Measurements from ENCODE around the gene ANGEL2. TPM values are rescaled to one million over a fixed set of nuclear protein-coding genes. Genes with fewer than 3 reads are reported as not detected.
"Not testable (repeated sequence)": the region's sequence is repeated elsewhere in the genome, so short reads cannot be mapped to it uniquely, and the experiment has no call there.

Gene ANGEL2
- total and polyA plus RNA-seq, 2 of the 13 experiments (the other 11 are each of a cell fraction or from before 2014, with no cell fraction given) = 12.3 to 25.4 TPM

DNA sequence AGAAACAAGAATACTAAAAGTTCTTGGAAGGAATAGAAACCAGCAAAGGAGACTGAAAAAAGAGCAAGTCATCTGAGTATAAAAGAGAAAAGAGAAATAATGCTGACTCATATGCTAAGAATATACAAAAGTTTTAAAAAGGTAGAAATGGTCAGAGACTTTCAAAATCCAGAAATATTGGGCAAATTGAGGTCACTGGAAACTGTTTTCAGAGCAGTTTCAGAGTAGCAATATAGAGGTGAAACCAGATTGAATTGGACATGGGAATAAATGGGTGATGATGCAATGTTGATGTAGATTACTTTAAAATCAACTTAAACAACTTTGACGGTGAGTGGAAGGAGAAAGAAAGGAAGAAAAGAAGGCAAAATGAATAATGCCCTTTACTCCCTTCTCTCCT is 33.6 kb upstream of the ANGEL2 start:
- H3K79me2 ChIP-seq (ENCODE audit: insufficient read depth, low read length) = peaks cover 28% of the 10 kb centered on the region
- DNase-seq (ENCODE audit: low spot score) (no peak), FAIRE-seq (no peak), ATAC-seq (no peak)
- POLR2A ChIA-PET = no interaction called here
- no peak overlapping the region for H3K4me2 ChIP-seq (ENCODE audit: low read depth, low read length)
- H3K9me3 ChIP-seq (ENCODE audit: low read length) = no peaks in the 10 kb centered on the region
- H2AFZ ChIP-seq (ENCODE audit: low read length) = no peak overlapping the region
- intact Hi-C loops (cut with micrococcal nuclease; ENCODE audit: unreplicated experiment) = no loop called here
- CTCF ChIA-PET (ENCODE audit: low intra/inter-chr PET ratio, low total read pairs) = no interaction called here
- no peak overlapping the region for H3K27ac ChIP-seq (ENCODE audit: extremely low read length, insufficient read depth, low read length)
- peak; percentile 65; the same call in 1 of the 2 replicates for TF ChIP-seq MAFF (IDR thresholded peaks at IDR 0.05; ENCODE audit: low read depth, low read length)
- peak; percentile 54; the same call in 1 of the 2 replicates for TF ChIP-seq CEBPB (IDR thresholded peaks at IDR 0.05; ENCODE audit: borderline replicate concordance, low read depth, low read length)
- TF ChIP-seq NFE2L2 (IDR thresholded peaks at IDR 0.05; ENCODE audit: low read length) = peak; percentile 49; the same call in 1 of the 2 replicates
- TF ChIP-seq ATF7 (IDR thresholded peaks at IDR 0.05) = 0 out of 2 replicates have a peak, but pooled peaks have one; percentile 7
- TF ChIP-seq ATF7 (CRISPR knock-in tag; IDR thresholded peaks at IDR 0.05) = no peak
- no peak for TF ChIP-seq ZNF891 (CRISPR knock-in tag; IDR thresholded peaks at IDR 0.05)
- TF ChIP-seq MAFK (conservative IDR thresholded peaks at IDR 0.05 in 1 of 2, IDR thresholded peaks at IDR 0.05 in 1 of 2; ENCODE audit: low read length in 2 of 2) = peak; percentile 67 to 85
- no peak for TF ChIP-seq PRPF4 (IDR thresholded peaks at IDR 0.05; ENCODE audit: low read depth, low read length, poor library complexity, severe bottlenecking)
- TF ChIP-seq FOSL2 (CRISPR knock-in tag; IDR thresholded peaks at IDR 0.05) = no peak
- no peak for TF ChIP-seq PHF8 (CRISPR knock-in tag; IDR thresholded peaks at IDR 0.05)
- TF ChIP-seq ZNF282 (IDR thresholded peaks at IDR 0.05; ENCODE audit: partially characterized antibody) = no peak
- no TSS peak for BruUV-seq (replicated peaks)
- H3K36me3 ChIP-seq (replicated peaks in 1 of 2; ENCODE audit: control insufficient read depth in 1 of 2, insufficient read depth in 2 of 2, low read length in 2 of 2) = no peaks in the 10 kb centered on the region
- H4K20me1 ChIP-seq (ENCODE audit: insufficient read depth, low read length) = no peaks in the 10 kb centered on the region
- no peak overlapping the region for H3K4me3 ChIP-seq (replicated peaks in 1 of 3; ENCODE audit: insufficient read depth in 1 of 3, low read depth in 2 of 3, low read length in 3 of 3)
- WGBS (ENCODE audit: low lambda C conversion rate) = 17% methylated on average over 1 of the region's 1 CpG
- no peak overlapping the region for H3K9ac ChIP-seq (ENCODE audit: insufficient read depth, low read depth, low read length)
- no peaks in the 10 kb centered on the region for H3K27me3 ChIP-seq (ENCODE audit: control insufficient read depth in 1 of 2, insufficient read depth in 2 of 2, low read length in 2 of 2)
- in situ Hi-C loops (cut with HindIII; ENCODE audit: extremely low pct_ligation_motif_present, low pct_unique_long_range_greater_than_20kb) = no loop called here
- H3K4me1 ChIP-seq (ENCODE audit: insufficient read depth, low read length) = peaks cover 33% of the 10 kb centered on the region

DNA sequence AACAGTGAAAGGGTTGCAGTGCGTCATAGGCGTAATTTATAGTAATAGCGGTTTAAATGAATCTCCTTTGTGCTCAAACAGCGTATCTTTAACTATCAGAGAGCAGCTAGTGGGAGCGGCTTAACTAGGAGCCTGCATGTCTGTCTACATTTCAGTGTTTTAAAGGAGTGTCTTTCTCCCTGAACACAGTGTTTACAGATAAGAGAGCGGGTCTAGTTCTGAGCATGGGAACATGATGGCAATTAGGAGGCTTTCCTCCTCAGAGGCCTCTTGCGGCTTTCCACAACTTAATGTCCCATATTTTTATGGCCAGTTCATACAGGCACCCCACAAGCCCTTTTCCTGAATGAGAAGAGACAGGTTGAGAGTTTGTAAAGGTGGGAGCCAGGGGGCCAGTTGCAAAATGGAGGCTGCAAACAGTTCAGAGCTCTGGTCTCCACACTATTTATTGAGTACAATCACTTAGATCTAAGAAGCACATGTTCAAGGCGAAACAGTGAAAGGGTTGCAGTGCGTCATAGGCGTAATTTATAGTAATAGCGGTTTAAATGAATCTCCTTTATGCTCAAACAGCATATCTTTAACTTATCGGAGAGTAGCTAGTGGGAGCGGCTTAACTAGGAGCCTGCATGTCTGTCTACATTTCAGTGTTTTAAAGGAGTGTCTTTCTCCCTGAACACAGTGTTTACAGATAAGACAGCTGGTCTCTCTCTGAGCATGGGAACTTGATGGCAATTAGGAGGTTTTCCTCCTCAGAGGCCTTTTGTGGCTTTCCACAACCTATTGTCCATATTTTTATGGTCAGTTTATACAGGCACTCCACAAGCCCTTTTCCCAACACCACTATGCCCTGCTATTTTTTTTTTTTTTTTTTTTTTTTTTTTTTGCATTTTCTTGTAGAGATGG is 29.9 kb upstream of the ANGEL2 start:
- ATAC-seq; H3K79me2 ChIP-seq (ENCODE audit: insufficient read depth, low read length); H3K27me3 ChIP-seq (ENCODE audit: control insufficient read depth in 1 of 2, insufficient read depth in 2 of 2, low read length in 2 of 2); BruUV-seq (replicated peaks); H3K9me3 ChIP-seq (ENCODE audit: low read length); H3K9ac ChIP-seq (ENCODE audit: insufficient read depth, low read depth, low read length); POLR2A ChIA-PET; intact Hi-C loops (cut with micrococcal nuclease; ENCODE audit: unreplicated experiment); H3K4me2 ChIP-seq (ENCODE audit: low read depth, low read length); DNase-seq (ENCODE audit: low spot score); CTCF ChIA-PET (ENCODE audit: low intra/inter-chr PET ratio, low total read pairs); H3K27ac ChIP-seq (ENCODE audit: extremely low read length, insufficient read depth, low read length); H2AFZ ChIP-seq (ENCODE audit: low read length); FAIRE-seq; in situ Hi-C loops (cut with HindIII; ENCODE audit: extremely low pct_ligation_motif_present, low pct_unique_long_range_greater_than_20kb); H3K4me3 ChIP-seq (replicated peaks in 1 of 3; ENCODE audit: insufficient read depth in 1 of 3, low read depth in 2 of 3, low read length in 3 of 3); H3K36me3 ChIP-seq (replicated peaks in 1 of 2; ENCODE audit: control insufficient read depth in 1 of 2, insufficient read depth in 2 of 2, low read length in 2 of 2); H4K20me1 ChIP-seq (ENCODE audit: insufficient read depth, low read length): not testable (repeated sequence)
- WGBS (ENCODE audit: low lambda C conversion rate) = 80% methylated on average over 13 of the region's 13 CpGs
- H3K4me1 ChIP-seq (ENCODE audit: insufficient read depth, low read length) = peaks cover 11% of the 10 kb centered on the region

Data from HepG2 (cell line).